Pancreas (tissue), 10 donors: ENCODE results near the gene TXNDC12. TPM values are rescaled to one million over a fixed set of nuclear protein-coding genes. Genes with fewer than 3 reads are reported as not detected.
"Not testable (repeated sequence)": the region's sequence is repeated elsewhere in the genome, so short reads cannot be mapped to it uniquely, and the experiment has no call there.

Experiments
- ATAC-seq, 4 donors: fragments of 200-7000 bp; cut with Tn5 transposase; one replicate each; pipeline versions ENCODE4 v1.8.0 to v1.9.1; 2020; ENCODE audit warnings: mild to moderate bottlenecking in 4 of 4, moderate library complexity in 4 of 4
- DNase-seq, 6 donors: peaks; one replicate each; pipeline ENCODE4 v3.0.0-alpha.2; 2020
- FAIRE-seq: peaks from 2 replicates; lab custom pipeline; 2012; peaks lifted over from hg19 to GRCh38; lab: Jason Lieb, UNC
- H3K27ac ChIP-seq, 4 donors: fragments of 200-600 bp; sonication (generic); 1 replicate in 3 of 4; 2 replicates in 1 of 4; pipeline versions ENCODE4 v1.5.0 to v1.8.0; 2020
- H3K27me3 ChIP-seq, 4 donors: fragments of 200-600 bp; one replicate each; pipeline ENCODE4 v1.8.0; 2021
- H3K36me3 ChIP-seq, 3 donors: fragments of 200-600 bp; sonication (generic) in 1 of 3; one replicate each; pipeline versions ENCODE4 v1.5.0 to v1.8.0; 2020 to 2021
- H3K4me1 ChIP-seq, 3 donors: fragments of 200-600 bp; one replicate each; pipeline ENCODE4 v1.8.0; 2021
- H3K4me3 ChIP-seq, 4 donors: fragments of 200-600 bp; sonication (generic) in 2 of 4; one replicate each; pipeline versions ENCODE4 v1.5.0 to v1.8.0; 2020 to 2021
- H3K9me3 ChIP-seq, 4 donors: fragments of 200-600 bp; one replicate each; pipeline ENCODE4 v1.8.0; 2021
- WGBS, 2 donors: extraction: QIAGEN DNeasy Blood & Tissue Kit; methylation state at CpG; one replicate each; pipeline ENCODE4 v1.1.7; 2013; 5-methylcytosine and 5-hydroxymethylcytosine counted together
- intact Hi-C, 3 donors: fragments of 100-400 bp; cut with DNase I; formaldehyde crosslinking; loops; one replicate each; pipeline versions ENCODE4 v1.11.1 to v1.14.2; 2022
- polyA plus RNA-seq, 2 donors: library from polyadenylated mRNA; stranded (reverse); fragments of 200-250 nt; gene quantifications; one replicate each; pipeline ENCODE4 v1.2.3, GENCODE V29; 2013
- total RNA-seq, 6 donors: library from RNA; stranded (reverse); fragmentation: NEBNext Ultra II Directional in 4 of 6; extraction: Animal tissue kit (Norgen Biotek cat#: 25700) in 4 of 6; gene quantifications; one replicate each; pipeline versions ENCODE4 v1.2.1 to v1.2.4, GENCODE V29; 2021 to 2023
- TF ChIP-seq, protein P1 (sequence below), 4 donors: fragments of 200-600 bp; sonication (generic) in 3 of 4; IDR thresholded peaks; one replicate each; pipeline versions ENCODE4 v1.5.0 to v1.8.0; 2021; ENCODE audit warnings: antibody characterized with exemption in 4 of 4
- donor health status: healthy with polysubstance abuse.
- donor health status: DM: no; HTN: no; CAD: no; lungs with moderate emphysema.
- donor health status: DM: no; HTN: no; CAD: no.
- donor health status: control.
- donor health status: control.
- donor health status: Bipolar disorder and iron deficiency.
- donor health status: DM: yes; HTN: yes; CAD: no.
- donor health status: DM: no; HTN: no; CAD: no.
- donor health status: DM: no; HTN: no; CAD: no.
- donor health status: DM: yes; HTN: yes; CAD: no.

The TXNDC12 gene
- total and polyA plus RNA-seq, 8 donors: 9.9 to 39.4 (median 34.3) TPM

DNA sequence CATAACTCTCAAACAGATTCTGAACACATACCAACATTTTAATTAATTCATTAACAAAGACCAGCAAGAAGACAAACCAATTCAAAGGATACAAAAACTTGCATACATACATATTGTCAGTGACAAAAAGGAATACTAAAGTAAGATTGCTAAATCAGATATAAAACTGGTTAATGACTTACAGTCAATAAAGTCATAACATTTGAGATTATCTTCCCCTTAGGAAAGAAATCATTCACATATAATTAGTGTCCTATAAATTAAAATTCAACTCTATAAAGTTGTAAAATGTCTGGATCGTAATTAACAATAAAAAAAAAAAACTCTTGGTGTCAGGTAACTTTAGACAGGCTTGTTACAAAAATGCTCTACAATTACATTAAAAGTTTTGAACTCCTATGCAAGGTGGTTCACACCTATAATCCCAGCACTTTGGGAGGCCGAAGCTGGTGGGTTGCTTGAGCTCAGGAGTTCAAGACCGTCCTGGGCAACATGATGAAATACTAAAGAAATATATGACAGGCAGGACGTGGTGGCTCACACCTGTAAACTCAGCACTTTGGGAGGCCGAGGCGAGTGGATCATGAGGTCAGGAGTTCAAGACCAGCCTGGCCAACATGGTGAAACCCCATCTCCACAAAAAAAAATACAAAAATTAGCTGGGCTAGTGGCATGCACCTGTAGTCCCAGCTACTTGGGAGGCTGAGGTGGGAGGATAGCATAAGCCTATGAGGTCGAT is 46.8 kb downstream of the TXNDC12 start:
- DNase-seq (no peak), ATAC-seq (no peak), FAIRE-seq (peak; percentile 60)
- H3K36me3 ChIP-seq: no peaks in the 10 kb centered on the region
- TF ChIP-seq, protein P1, sequence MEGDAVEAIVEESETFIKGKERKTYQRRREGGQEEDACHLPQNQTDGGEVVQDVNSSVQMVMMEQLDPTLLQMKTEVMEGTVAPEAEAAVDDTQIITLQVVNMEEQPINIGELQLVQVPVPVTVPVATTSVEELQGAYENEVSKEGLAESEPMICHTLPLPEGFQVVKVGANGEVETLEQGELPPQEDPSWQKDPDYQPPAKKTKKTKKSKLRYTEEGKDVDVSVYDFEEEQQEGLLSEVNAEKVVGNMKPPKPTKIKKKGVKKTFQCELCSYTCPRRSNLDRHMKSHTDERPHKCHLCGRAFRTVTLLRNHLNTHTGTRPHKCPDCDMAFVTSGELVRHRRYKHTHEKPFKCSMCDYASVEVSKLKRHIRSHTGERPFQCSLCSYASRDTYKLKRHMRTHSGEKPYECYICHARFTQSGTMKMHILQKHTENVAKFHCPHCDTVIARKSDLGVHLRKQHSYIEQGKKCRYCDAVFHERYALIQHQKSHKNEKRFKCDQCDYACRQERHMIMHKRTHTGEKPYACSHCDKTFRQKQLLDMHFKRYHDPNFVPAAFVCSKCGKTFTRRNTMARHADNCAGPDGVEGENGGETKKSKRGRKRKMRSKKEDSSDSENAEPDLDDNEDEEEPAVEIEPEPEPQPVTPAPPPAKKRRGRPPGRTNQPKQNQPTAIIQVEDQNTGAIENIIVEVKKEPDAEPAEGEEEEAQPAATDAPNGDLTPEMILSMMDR (IDR thresholded peaks at IDR 0.05): no peak
- intact Hi-C loops: no loop called here
- H3K4me1 ChIP-seq: peaks cover 14 to 26% (median 18%) of the 10 kb centered on the region in 3 donors
- WGBS, 2 donors: 93 to 94% methylated on average over 7 of the region's 7 CpGs
- H3K4me3 ChIP-seq: no peak overlapping the region
- no peak overlapping the region for H3K27ac ChIP-seq
- no peaks in the 10 kb centered on the region for H3K9me3 ChIP-seq
- no peaks in the 10 kb centered on the region for H3K27me3 ChIP-seq

DNA sequence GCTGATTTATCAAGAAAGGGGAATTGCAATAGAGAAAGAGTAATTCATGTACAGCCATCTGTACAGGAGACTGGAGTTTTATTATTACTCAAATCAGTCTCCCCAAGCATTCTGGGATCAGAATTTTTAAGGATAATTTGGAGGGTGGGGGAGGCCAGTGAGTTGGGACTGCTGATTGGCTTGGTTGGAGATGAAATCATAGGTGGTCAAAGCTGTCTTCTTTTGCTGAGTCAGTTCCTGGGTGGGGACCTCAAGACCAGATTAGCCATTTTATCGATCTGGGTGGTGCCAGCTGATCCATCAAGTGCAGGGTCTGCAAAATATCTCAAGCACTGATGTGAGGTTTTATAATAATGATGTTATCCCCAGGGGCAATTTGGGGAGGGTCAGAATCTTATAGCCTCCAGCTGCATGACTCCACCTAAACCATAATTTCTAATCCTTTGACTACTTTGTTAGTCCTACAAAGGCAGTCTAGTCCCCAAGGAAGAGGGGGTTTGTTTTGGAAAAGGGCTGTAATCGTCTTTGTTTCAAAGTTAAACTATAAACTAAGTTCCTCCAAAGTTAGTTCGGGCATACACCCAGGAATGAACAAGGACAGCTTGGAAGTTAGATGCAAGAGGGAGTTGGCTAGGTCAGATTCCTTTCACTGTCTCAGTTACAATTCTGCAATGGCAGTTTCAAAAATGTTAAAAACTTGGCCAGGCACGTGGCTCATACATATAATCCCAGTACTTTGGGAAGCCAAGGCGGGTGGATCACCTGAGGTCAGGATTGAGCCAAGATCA is 47.6 kb downstream of the TXNDC12 start:
- TF ChIP-seq, protein P1 (IDR thresholded peaks at IDR 0.05): no peak
- Histone ChIP-seq H3K4me1 (peaks cover 14 to 26% (median 18%) of the 10 kb centered on the region in 3 donors), H3K27ac (peak overlapping the region in 2 of 4 donors; percentile 1 to 5), H3K36me3 (no peaks in the 10 kb centered on the region), H3K27me3 (no peaks in the 10 kb centered on the region), H3K9me3 (no peaks in the 10 kb centered on the region), H3K4me3 (no peak overlapping the region)
- ATAC-seq: peak; percentile 24 to 55 (median 28)
- DNase-seq: no peak
- no peak for FAIRE-seq
- intact Hi-C loops: no loop called here
- 15 to 17% methylated on average over 5 of the region's 5 CpGs for WGBS, 2 donors

DNA sequence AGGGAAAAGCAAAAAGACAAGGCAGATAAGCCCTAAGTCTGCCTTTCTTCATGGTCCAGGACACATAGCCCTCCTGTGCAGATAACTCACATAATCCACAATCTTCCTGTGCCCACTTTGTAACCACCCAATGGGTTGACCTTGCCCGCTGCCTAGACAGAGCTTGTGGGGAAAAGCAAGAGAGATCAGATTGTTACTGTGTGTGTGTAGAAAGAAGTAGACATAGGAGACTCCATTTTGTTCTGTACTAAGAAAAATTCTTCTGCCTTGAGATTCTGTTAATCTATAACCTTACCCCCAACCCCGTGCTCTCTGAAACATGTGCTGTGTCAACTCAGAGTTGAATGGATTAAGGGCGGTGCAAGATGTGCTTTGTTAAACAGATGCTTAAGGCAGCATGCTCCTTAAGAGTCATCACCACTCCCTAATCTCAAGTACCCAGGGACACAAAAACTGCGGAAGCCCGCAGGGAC is 48.9 kb downstream of the TXNDC12 start:
- intact Hi-C loops, H3K4me3 ChIP-seq, H3K27me3 ChIP-seq, H3K9me3 ChIP-seq, DNase-seq, H3K36me3 ChIP-seq, FAIRE-seq: not testable (repeated sequence)
- Histone ChIP-seq H3K4me1 (peaks cover 14 to 23% (median 18%) of the 10 kb centered on the region in 3 donors), H3K27ac (peak overlapping the region in 3 of 4 donors; percentile 2 to 53 (median 46))
- 30 to 36% methylated on average over 4 of the region's 5 CpGs for WGBS, 2 donors
- ATAC-seq: peak; percentile 22 to 57 (median 50)

- intact Hi-C loops, H3K36me3 ChIP-seq, H3K9me3 ChIP-seq, FAIRE-seq, H3K4me3 ChIP-seq, DNase-seq, H3K27me3 ChIP-seq: not testable (repeated sequence)
- peak overlapping the region in 3 of 4 donors; percentile 2 to 53 (median 46) for H3K27ac ChIP-seq
- ATAC-seq: peak; percentile 17 to 60 (median 30)
- peaks cover 14 to 23% (median 18%) of the 10 kb centered on the region in 3 donors for H3K4me1 ChIP-seq
- 21 to 30% methylated on average over 3 of the region's 3 CpGs for WGBS, 2 donors
Observed at GRCh38 chr1:52005548-52005947, 49.4 kb downstream of the TXNDC12 start.

DNA sequence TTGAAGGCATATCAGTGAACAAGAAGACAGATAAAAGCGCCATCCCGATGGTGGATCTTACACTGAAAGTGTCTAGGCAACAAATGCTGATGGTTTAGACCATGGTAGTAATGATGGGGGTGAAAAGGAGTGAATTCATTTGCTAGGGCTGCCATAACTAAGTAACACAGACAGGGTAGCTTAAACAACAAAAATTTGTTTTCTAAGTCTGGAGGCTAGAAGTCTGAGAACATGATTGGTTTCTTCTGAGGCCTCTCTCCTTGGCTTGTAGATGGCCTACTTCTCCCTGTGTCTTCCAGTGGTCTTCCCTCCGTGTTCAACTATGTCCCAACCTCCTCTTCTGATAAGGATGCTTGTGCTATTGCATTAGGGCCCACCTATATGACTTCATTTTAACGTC is 51.1 kb downstream of the TXNDC12 start:
- no peak for DNase-seq
- Histone ChIP-seq H3K27ac (no peak overlapping the region), H3K4me3 (no peak overlapping the region), H3K36me3 (no peaks in the 10 kb centered on the region), H3K9me3 (no peaks in the 10 kb centered on the region), H3K4me1 (peaks cover 14 to 23% (median 18%) of the 10 kb centered on the region in 3 donors), H3K27me3 (no peaks in the 10 kb centered on the region)
- 58 to 64% methylated on average over 4 of the region's 4 CpGs for WGBS, 2 donors
- ATAC-seq: no peak
- intact Hi-C loops: no loop called here
- TF ChIP-seq, protein P1 (IDR thresholded peaks at IDR 0.05): no peak
- no peak for FAIRE-seq
